Activated CD8-positive, alpha-beta T cell treated with anti-CD3 and anti-CD28 coated beads, Interleukin-2, amount 10 ng/mL, durations not matched to agents 7 days and 5 days (primary cell): ENCODE results near the gene ERCC6L2. TPM values are rescaled to one million over a fixed set of nuclear protein-coding genes. Genes with fewer than 3 reads are reported as not detected.
A peak's percentile ranks its signal among the peaks of the same experiment; 100 is the strongest.

ENCODE experiments used
- ATAC-seq: fragments of 150-1000 bp; cut with Tn5 transposase; one replicate; pipeline ENCODE4 v1.10.0; 2021; ENCODE audit warnings: moderate library complexity
- CTCF ChIA-PET: fragments of 350-600 bp; sonication (Branson Sonifier 250); formaldehyde crosslinking; loops from one replicate; lab custom pipeline; 2021; ENCODE audit warnings: antibody characterized with exemption; lab: Charles Lee
- POLR2A ChIA-PET: fragments of 350-600 bp; sonication (Branson Sonifier 250); formaldehyde crosslinking; loops from one replicate; lab custom pipeline; 2021; ENCODE audit warnings: antibody characterized with exemption; lab: Charles Lee
- DNase-seq: peaks from one replicate; pipeline ENCODE4 v3.0.0-alpha.2; 2020
- H3K27ac Mint-ChIP-seq: one replicate; pipeline ENCODE4 v1.8.0; 2021; ENCODE audit warnings: mild to moderate bottlenecking, mixed read lengths
- H3K27me3 Mint-ChIP-seq: one replicate; pipeline ENCODE4 v1.8.0; 2021; ENCODE audit warnings: low read depth, mixed read lengths
- H3K36me3 Mint-ChIP-seq: one replicate; pipeline ENCODE4 v1.8.0; 2021; ENCODE audit warnings: low read depth, mixed read lengths
- H3K4me1 Mint-ChIP-seq: one replicate; pipeline ENCODE4 v1.8.0; 2021; ENCODE audit warnings: low read depth, mixed read lengths
- H3K4me3 Mint-ChIP-seq: one replicate; pipeline ENCODE4 v1.8.0; 2021; ENCODE audit warnings: mild to moderate bottlenecking, mixed read lengths
- H3K9me3 Mint-ChIP-seq: one replicate; pipeline ENCODE4 v1.8.0; 2022; ENCODE audit warnings: mixed read lengths; ENCODE audit not compliant: insufficient read depth
- total RNA-seq, 2 experiments: library from RNA; stranded (reverse); gene quantifications; one replicate each; pipeline ENCODE4 v1.2.3, GENCODE V29; 2021

Gene ERCC6L2
- total RNA-seq, 2 experiments from 2014 or later = 32.2 to 33.1 TPM

GRCh38 chr9:95962936-95963335 is 87.4 kb downstream of the ERCC6L2 start:
- Mint-ChIP-seq H3K27ac (no peak overlapping the region), H3K4me3 (no peak overlapping the region), H3K9me3 (peaks cover 9% of the 10 kb centered on the region), H3K27me3 (no peaks in the 10 kb centered on the region), H3K36me3 (peaks cover 29% of the 10 kb centered on the region), H3K4me1 (no peaks in the 10 kb centered on the region)
- ATAC-seq (no peak), DNase-seq (no peak)
- ChIA-PET CTCF (no interaction called here), POLR2A (no interaction called here)

- H3K36me3 Mint-ChIP-seq = peaks cover 24% of the 10 kb centered on the region
- DNase-seq (no peak), ATAC-seq (no peak)
- peaks cover 9% of the 10 kb centered on the region for H3K9me3 Mint-ChIP-seq
- no peak overlapping the region for H3K4me3 Mint-ChIP-seq
- no peaks in the 10 kb centered on the region for H3K27me3 Mint-ChIP-seq
- POLR2A ChIA-PET = no interaction called here
- no peak overlapping the region for H3K27ac Mint-ChIP-seq
- CTCF ChIA-PET = no interaction called here
- no peaks in the 10 kb centered on the region for H3K4me1 Mint-ChIP-seq
Measured at GRCh38 chr9:95963659-95964058, 88.2 kb downstream of the ERCC6L2 start.

GRCh38 chr9:95966306-95966705 is 90.8 kb downstream of the ERCC6L2 start:
- ATAC-seq (no peak), DNase-seq (no peak)
- Mint-ChIP-seq H3K27me3 (no peaks in the 10 kb centered on the region), H3K27ac (no peak overlapping the region), H3K4me3 (no peak overlapping the region), H3K4me1 (no peaks in the 10 kb centered on the region), H3K9me3 (no peaks in the 10 kb centered on the region), H3K36me3 (peaks cover 26% of the 10 kb centered on the region)
- ChIA-PET CTCF (no interaction called here), POLR2A (interaction anchor here (0.9 kb wide), 1 partner anchor 41 kb away, joined by 3 read pairs; no protein-coding TSS in a partner anchor)

- Mint-ChIP-seq H3K36me3 (peaks cover 47% of the 10 kb centered on the region), H3K27me3 (no peaks in the 10 kb centered on the region), H3K4me1 (peaks cover 10% of the 10 kb centered on the region), H3K9me3 (no peaks in the 10 kb centered on the region), H3K27ac (no peak overlapping the region), H3K4me3 (no peak overlapping the region)
- ATAC-seq = no peak
- CTCF ChIA-PET = no interaction called here
- DNase-seq = no peak
- POLR2A ChIA-PET = no interaction called here
Measured at GRCh38 chr9:95970317-95970716, 94.8 kb downstream of the ERCC6L2 start.

- ATAC-seq (no peak), DNase-seq (no peak)
- Mint-ChIP-seq H3K27me3 (no peaks in the 10 kb centered on the region), H3K36me3 (peaks cover 55% of the 10 kb centered on the region), H3K9me3 (no peaks in the 10 kb centered on the region), H3K4me3 (no peak overlapping the region), H3K27ac (no peak overlapping the region), H3K4me1 (peaks cover 10% of the 10 kb centered on the region)
- POLR2A ChIA-PET = no interaction called here
- CTCF ChIA-PET = interaction anchor here (1.5 kb wide), 1 partner anchor 22 kb away, joined by 3 read pairs; no protein-coding TSS in a partner anchor
Measured at GRCh38 chr9:95971815-95972214, 96.3 kb downstream of the ERCC6L2 start.

GRCh38 chr9:95974389-95974788 is 98.9 kb downstream of the ERCC6L2 start:
- POLR2A ChIA-PET = no interaction called here
- ATAC-seq = no peak
- Mint-ChIP-seq H3K36me3 (peaks cover 58% of the 10 kb centered on the region), H3K4me3 (no peak overlapping the region), H3K27me3 (no peaks in the 10 kb centered on the region), H3K27ac (no peak overlapping the region), H3K9me3 (no peaks in the 10 kb centered on the region), H3K4me1 (peaks cover 10% of the 10 kb centered on the region)
- CTCF ChIA-PET = no interaction called here
- no peak for DNase-seq

GRCh38 chr9:95977371-95977770 is 101.9 kb downstream of the ERCC6L2 start:
- ChIA-PET CTCF (interaction anchor here (0.9 kb wide), 1 partner anchor 31 kb away, joined by 3 read pairs; no protein-coding TSS in a partner anchor), POLR2A (no interaction called here)
- Mint-ChIP-seq H3K36me3 (peaks cover 56% of the 10 kb centered on the region), H3K4me3 (no peak overlapping the region), H3K4me1 (peaks cover 30% of the 10 kb centered on the region), H3K27ac (no peak overlapping the region), H3K27me3 (no peaks in the 10 kb centered on the region), H3K9me3 (no peaks in the 10 kb centered on the region)
- no peak for DNase-seq
- no peak for ATAC-seq

GRCh38 chr9:95978106-95978505 is 102.6 kb downstream of the ERCC6L2 start:
- ChIA-PET CTCF (no interaction called here), POLR2A (no interaction called here)
- H3K9me3 Mint-ChIP-seq = no peaks in the 10 kb centered on the region
- DNase-seq (no peak), ATAC-seq (no peak)
- no peaks in the 10 kb centered on the region for H3K27me3 Mint-ChIP-seq
- H3K4me3 Mint-ChIP-seq = no peak overlapping the region
- peaks cover 31% of the 10 kb centered on the region for H3K4me1 Mint-ChIP-seq
- no peak overlapping the region for H3K27ac Mint-ChIP-seq
- peaks cover 51% of the 10 kb centered on the region for H3K36me3 Mint-ChIP-seq

- Mint-ChIP-seq H3K27ac (no peak overlapping the region), H3K9me3 (no peaks in the 10 kb centered on the region), H3K4me3 (no peak overlapping the region), H3K27me3 (no peaks in the 10 kb centered on the region), H3K36me3 (peaks cover 40% of the 10 kb centered on the region), H3K4me1 (peaks cover 27% of the 10 kb centered on the region)
- POLR2A ChIA-PET = no interaction called here
- CTCF ChIA-PET = interaction anchor here (0.8 to 1.2 kb wide), 2 partner anchors 27 to 34 kb away, joined by 3 to 4 read pairs; no protein-coding TSS in a partner anchor
- DNase-seq = no peak
- no peak for ATAC-seq
Measured at GRCh38 chr9:95979446-95979845, 104.0 kb downstream of the ERCC6L2 start.

GRCh38 chr9:95980262-95981125 is 105.0 kb downstream of the ERCC6L2 start:
- Mint-ChIP-seq H3K36me3 (peaks cover 43% of the 10 kb centered on the region), H3K27me3 (no peaks in the 10 kb centered on the region), H3K9me3 (no peaks in the 10 kb centered on the region), H3K4me1 (peaks cover 21% of the 10 kb centered on the region), H3K27ac (no peak overlapping the region), H3K4me3 (no peak overlapping the region)
- CTCF ChIA-PET = interaction anchor here (0.8 to 1.2 kb wide), 2 partner anchors 28 to 33 kb away, joined by 3 to 4 read pairs; no protein-coding TSS in a partner anchor
- DNase-seq = no peak
- no peak for ATAC-seq
- POLR2A ChIA-PET = no interaction called here

- Mint-ChIP-seq H3K4me3 (peak overlapping the region; percentile 0), H3K27me3 (no peaks in the 10 kb centered on the region), H3K27ac (peak overlapping the region; percentile 64), H3K36me3 (peaks cover 46% of the 10 kb centered on the region), H3K4me1 (peaks cover 21% of the 10 kb centered on the region), H3K9me3 (no peaks in the 10 kb centered on the region)
- ChIA-PET CTCF (interaction anchor here (0.6 to 1.2 kb wide), 3 partner anchors 13 to 179 kb away, joined by 3 read pairs; no protein-coding TSS in a partner anchor), POLR2A (no interaction called here)
- peak; percentile 93 for ATAC-seq
- DNase-seq = peak; percentile 53
Measured at GRCh38 chr9:95981761-95982390, 106.4 kb downstream of the ERCC6L2 start.
